ENCODE measurements around the gene FAM111A. TPM values are rescaled to one million over a fixed set of nuclear protein-coding genes. Genes with fewer than 3 reads are reported as not detected.

Gene FAM111A
- total and polyA plus RNA-seq, 9 donors, result 10.6 to 26.5 (median 20.4) TPM

GRCh38 chr11:59193587-59194130, 51.0 kb downstream of the FAM111A start:
- no peak for DNase-seq
- intact Hi-C loops (cut with DNase I), result no loop called here
- no peaks in the 10 kb centered on the region for H3K27me3 ChIP-seq
- no peak overlapping the region for H3K4me3 ChIP-seq
- no peak overlapping the region for H3K27ac ChIP-seq
- no peaks in the 10 kb centered on the region for H3K9me3 ChIP-seq
- peaks cover 6% of the 10 kb centered on the region for H3K4me1 ChIP-seq (ENCODE audit: insufficient read depth)
- no peaks in the 10 kb centered on the region for H3K36me3 ChIP-seq
- 71 to 84% (median 83%) methylated on average over 10 of the region's 10 CpGs for WGBS, 3 donors
- TF ChIP-seq, protein P1, sequence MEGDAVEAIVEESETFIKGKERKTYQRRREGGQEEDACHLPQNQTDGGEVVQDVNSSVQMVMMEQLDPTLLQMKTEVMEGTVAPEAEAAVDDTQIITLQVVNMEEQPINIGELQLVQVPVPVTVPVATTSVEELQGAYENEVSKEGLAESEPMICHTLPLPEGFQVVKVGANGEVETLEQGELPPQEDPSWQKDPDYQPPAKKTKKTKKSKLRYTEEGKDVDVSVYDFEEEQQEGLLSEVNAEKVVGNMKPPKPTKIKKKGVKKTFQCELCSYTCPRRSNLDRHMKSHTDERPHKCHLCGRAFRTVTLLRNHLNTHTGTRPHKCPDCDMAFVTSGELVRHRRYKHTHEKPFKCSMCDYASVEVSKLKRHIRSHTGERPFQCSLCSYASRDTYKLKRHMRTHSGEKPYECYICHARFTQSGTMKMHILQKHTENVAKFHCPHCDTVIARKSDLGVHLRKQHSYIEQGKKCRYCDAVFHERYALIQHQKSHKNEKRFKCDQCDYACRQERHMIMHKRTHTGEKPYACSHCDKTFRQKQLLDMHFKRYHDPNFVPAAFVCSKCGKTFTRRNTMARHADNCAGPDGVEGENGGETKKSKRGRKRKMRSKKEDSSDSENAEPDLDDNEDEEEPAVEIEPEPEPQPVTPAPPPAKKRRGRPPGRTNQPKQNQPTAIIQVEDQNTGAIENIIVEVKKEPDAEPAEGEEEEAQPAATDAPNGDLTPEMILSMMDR (IDR thresholded peaks at IDR 0.05), result no peak
- TF ChIP-seq EP300 (IDR thresholded peaks at IDR 0.05) (no peak), POLR2A (IDR thresholded peaks at IDR 0.05) (no peak)

- intact Hi-C loops (cut with DNase I), result no loop called here
- H3K9me3 ChIP-seq, result no peaks in the 10 kb centered on the region
- no peaks in the 10 kb centered on the region for H3K36me3 ChIP-seq
- H3K27ac ChIP-seq, result no peak overlapping the region
- TF ChIP-seq, protein P1 (IDR thresholded peaks at IDR 0.05), result no peak
- TF ChIP-seq POLR2A (IDR thresholded peaks at IDR 0.05) (no peak), EP300 (IDR thresholded peaks at IDR 0.05) (no peak)
- DNase-seq, result no peak
- H3K4me1 ChIP-seq (ENCODE audit: insufficient read depth), result peaks cover 6% of the 10 kb centered on the region
- 80 to 84% (median 84%) methylated on average over 4 of the region's 4 CpGs for WGBS, 3 donors
- no peak overlapping the region for H3K4me3 ChIP-seq
- H3K27me3 ChIP-seq, result no peaks in the 10 kb centered on the region
Observed at GRCh38 chr11:59195586-59195985, 52.9 kb downstream of the FAM111A start.

- DNase-seq, result no peak
- Histone ChIP-seq H3K27ac (no peak overlapping the region), H3K4me3 (no peak overlapping the region), H3K9me3 (no peaks in the 10 kb centered on the region), H3K27me3 (no peaks in the 10 kb centered on the region), H3K4me1 (ENCODE audit: insufficient read depth) (peaks cover 6% of the 10 kb centered on the region), H3K36me3 (no peaks in the 10 kb centered on the region)
- intact Hi-C loops (cut with DNase I), result no loop called here
- 90 to 96% (median 93%) methylated on average over 2 of the region's 2 CpGs for WGBS, 3 donors
- no peak for TF ChIP-seq POLR2A (IDR thresholded peaks at IDR 0.05)
- TF ChIP-seq, protein P1 (IDR thresholded peaks at IDR 0.05), result no peak
- no peak for TF ChIP-seq EP300 (IDR thresholded peaks at IDR 0.05)
Observed at GRCh38 chr11:59196777-59197176, 54.1 kb downstream of the FAM111A start.

GRCh38 chr11:59197991-59198390, 55.3 kb downstream of the FAM111A start:
- intact Hi-C loops (cut with DNase I), result no loop called here
- no peak overlapping the region for H3K27ac ChIP-seq
- H3K36me3 ChIP-seq, result no peaks in the 10 kb centered on the region
- H3K4me1 ChIP-seq (ENCODE audit: insufficient read depth), result peaks cover 6% of the 10 kb centered on the region
- WGBS, 3 donors, result 21 to 25% (median 24%) methylated on average over 9 of the region's 9 CpGs
- DNase-seq, result peak; percentile 60 to 84 (median 66)
- H3K4me3 ChIP-seq, result no peak overlapping the region
- no peaks in the 10 kb centered on the region for H3K9me3 ChIP-seq
- TF ChIP-seq EP300 (IDR thresholded peaks at IDR 0.05), result no peak
- no peak for TF ChIP-seq POLR2A (IDR thresholded peaks at IDR 0.05)
- TF ChIP-seq, protein P1 (IDR thresholded peaks at IDR 0.05), result no peak
- no peaks in the 10 kb centered on the region for H3K27me3 ChIP-seq

All from ovary (tissue), 9 donors.